Effector CD8-positive, alpha-beta T cell (primary cell): Measurements from ENCODE around the gene TIMP1.
"Not testable (repeated sequence)": the region's sequence is repeated elsewhere in the genome, so short reads cannot be mapped to it uniquely, and the experiment has no call there.

Source experiments
- DNase-seq: peaks from one replicate; lab custom pipeline; 2025; lab: John Stamatoyannopoulos, UW

Gene TIMP1

GRCh38 chrX:47603125-47603524 lies 20.9 kb downstream of the TIMP1 start:
- DNase-seq, result not testable (repeated sequence)

GRCh38 chrX:47605024-47605423 lies 22.8 kb downstream of the TIMP1 start:
- no peak for DNase-seq

- DNase-seq, result no peak
Measured at GRCh38 chrX:47607091-47607490, 24.9 kb downstream of the TIMP1 start.

- no peak for DNase-seq
Measured at GRCh38 chrX:47608130-47608810, 26.0 kb downstream of the TIMP1 start.

- DNase-seq, result no peak
Measured at GRCh38 chrX:47610511-47610910, 28.3 kb downstream of the TIMP1 start.

- no peak for DNase-seq
Measured at GRCh38 chrX:47611489-47611888, 29.3 kb downstream of the TIMP1 start.

- DNase-seq, result no peak
Measured at GRCh38 chrX:47611926-47612325, 29.7 kb downstream of the TIMP1 start.

- no peak for DNase-seq
Measured at GRCh38 chrX:47612418-47612817, 30.2 kb downstream of the TIMP1 start.

- DNase-seq, result no peak
Measured at GRCh38 chrX:47613082-47613481, 30.8 kb downstream of the TIMP1 start.

- DNase-seq, result no peak
Measured at GRCh38 chrX:47614618-47615017, 32.4 kb downstream of the TIMP1 start.

- no peak for DNase-seq
Measured at GRCh38 chrX:47618923-47619485, 36.8 kb downstream of the TIMP1 start.

- peak; percentile 65 for DNase-seq
Measured at GRCh38 chrX:47619486-47620302, 37.5 kb downstream of the TIMP1 start, which contains the start of gene SYN1. Gene SYN1 (minus strand): TSS chrX:47619857. CDS start chrX:47619728, 129 bp downstream.

- DNase-seq, result no peak
Measured at GRCh38 chrX:47620303-47620685, 38.1 kb downstream of the TIMP1 start.

GRCh38 chrX:47621851-47622250 lies 39.6 kb downstream of the TIMP1 start:
- DNase-seq, result no peak

GRCh38 chrX:47623540-47624027 lies 41.3 kb downstream of the TIMP1 start:
- DNase-seq, result peak; percentile 39

GRCh38 chrX:47625365-47625764 lies 43.1 kb downstream of the TIMP1 start:
- DNase-seq, result no peak

GRCh38 chrX:47628982-47629381 lies 46.7 kb downstream of the TIMP1 start:
- no peak for DNase-seq

- no peak for DNase-seq
Measured at GRCh38 chrX:47629419-47630200, 47.4 kb downstream of the TIMP1 start, which contains the start of gene CFP. Gene CFP (minus strand): TSS chrX:47629930. CDS start chrX:47629844, 86 bp downstream.

GRCh38 chrX:47631676-47632075 lies 49.4 kb downstream of the TIMP1 start:
- no peak for DNase-seq

GRCh38 chrX:47632666-47633065 lies 50.4 kb downstream of the TIMP1 start:
- DNase-seq, result no peak

GRCh38 chrX:47633689-47634590 lies 51.7 kb downstream of the TIMP1 start:
- no peak for DNase-seq
